AG04449 (cell line): Measurements from ENCODE around the gene GALNT7.

Experiments used
- CTCF ChIA-PET: fragments of 350-600 bp; formaldehyde crosslinking; extraction: SDS; loops from one replicate; lab custom pipeline; 2021; ENCODE audit warnings: antibody characterized with exemption; lab: Yijun Ruan, JAX
- POLR2A ChIA-PET: fragments of 400-600, 350-600 bp; formaldehyde crosslinking; extraction: SDS; loops from one replicate; lab custom pipeline; 2020; ENCODE audit warnings: antibody characterized with exemption, inconsistent platforms; lab: Yijun Ruan, JAX
- DNase-seq: peaks from one replicate; pipeline ENCODE4 v3.0.0-alpha.2; 2010; ENCODE audit warnings: low read depth, low spot score
- H3K4me3 ChIP-seq: 2 replicates; pipeline ENCODE4 v1.5.1; 2011; ENCODE audit warnings: low read depth, mild to moderate bottlenecking, control low read depth, low read length
- CTCF ChIP-seq: IDR thresholded peaks from one replicate; pipeline ENCODE4 v1.5.1; 2011; ENCODE audit warnings: mild to moderate bottlenecking, moderate library complexity, low read length, control low read depth, inconsistent platforms; ENCODE audit not compliant: insufficient read depth; ENCODE audit errors: missing control alignments

The GALNT7 gene

GRCh38 chr4:173208420-173208819, 39.8 kb downstream of the GALNT7 start:
- ChIA-PET CTCF (interaction anchor here (1.2 kb wide), 1 partner anchor 195 kb away, joined by 3 read pairs; no protein-coding TSS in a partner anchor), POLR2A (no interaction called here)
- no peak for TF ChIP-seq CTCF
- no peak for DNase-seq
- H3K4me3 ChIP-seq, result no peak overlapping the region

- DNase-seq, result no peak
- TF ChIP-seq CTCF, result no peak
- CTCF ChIA-PET, result interaction anchor here (0.7 kb wide), 1 partner anchor 26 kb away, joined by 3 read pairs; no protein-coding TSS in a partner anchor
- POLR2A ChIA-PET, result no interaction called here
- H3K4me3 ChIP-seq, result no peak overlapping the region
These were observed 42.6 kb downstream of the GALNT7 start for GRCh38 chr4:173211222-173211621.

GRCh38 chr4:173211838-173212237, 43.2 kb downstream of the GALNT7 start:
- DNase-seq, result no peak
- ChIA-PET POLR2A (no interaction called here), CTCF (no interaction called here)
- no peak overlapping the region for H3K4me3 ChIP-seq
- no peak for TF ChIP-seq CTCF

- no peak for DNase-seq
- CTCF ChIA-PET, result no interaction called here
- POLR2A ChIA-PET, result no interaction called here
These were observed 43.8 kb downstream of the GALNT7 start for GRCh38 chr4:173212379-173212778.

GRCh38 chr4:173213296-173213695, 44.7 kb downstream of the GALNT7 start:
- H3K4me3 ChIP-seq, result no peak overlapping the region
- no peak for TF ChIP-seq CTCF
- ChIA-PET CTCF (no interaction called here), POLR2A (no interaction called here)
- DNase-seq, result no peak

More at GRCh38 chr4:173212379-173212778, 43.8 kb downstream of the GALNT7 start:
- TF ChIP-seq CTCF, result no peak
- no peak overlapping the region for H3K4me3 ChIP-seq

GRCh38 chr4:173214231-173214630, 45.6 kb downstream of the GALNT7 start:
- ChIA-PET CTCF (interaction anchor here (0.6 to 1.7 kb wide), 3 partner anchors 22 to 201 kb away, joined by 3 to 5 read pairs (median 4); no protein-coding TSS in a partner anchor), POLR2A (interaction anchor here (0.5 kb wide), 1 partner anchor 11 kb away, joined by 3 read pairs; no protein-coding TSS in a partner anchor)
- DNase-seq, result no peak
- no peak for TF ChIP-seq CTCF
- H3K4me3 ChIP-seq, result no peak overlapping the region
